ENCODE data around the gene MED12L.

MED12L gene

GRCh38 chr3:151459358-151459757 lies 373.9 kb downstream of the MED12L start:
- peak; percentile 15 for DNase-seq (ENCODE audit: low spot score)

GRCh38 chr3:151460228-151460627 lies 374.8 kb downstream of the MED12L start:
- DNase-seq (ENCODE audit: low spot score): no peak

GRCh38 chr3:151460774-151461450 lies 375.4 kb downstream of the MED12L start, which contains the start of gene IGSF10:
Gene IGSF10 (minus strand): TSS chr3:151461061. CDS start chr3:151458709, 2,352 bp downstream.
- DNase-seq (ENCODE audit: low spot score): peak; percentile 12

GRCh38 chr3:151462278-151462780 lies 376.9 kb downstream of the MED12L start:
- DNase-seq (ENCODE audit: low spot score): no peak

GRCh38 chr3:151462991-151463390 lies 377.5 kb downstream of the MED12L start:
- no peak for DNase-seq (ENCODE audit: low spot score)

- no peak for DNase-seq (ENCODE audit: low spot score)
Observed at GRCh38 chr3:151467069-151467468, 381.6 kb downstream of the MED12L start.

- peak; percentile 67 for DNase-seq (ENCODE audit: low spot score)
Observed at GRCh38 chr3:151468284-151468917, 382.9 kb downstream of the MED12L start.

GRCh38 chr3:151476344-151477018 lies 391.0 kb downstream of the MED12L start:
- DNase-seq (ENCODE audit: low spot score): no peak

- no peak for DNase-seq (ENCODE audit: low spot score)
Observed at GRCh38 chr3:151477591-151478334, 392.3 kb downstream of the MED12L start.

GRCh38 chr3:151478335-151478697 lies 392.9 kb downstream of the MED12L start:
- no peak for DNase-seq (ENCODE audit: low spot score)

- DNase-seq (ENCODE audit: low spot score): no peak
Observed at GRCh38 chr3:151479452-151479851, 394.0 kb downstream of the MED12L start.

- no peak for DNase-seq (ENCODE audit: low spot score)
Observed at GRCh38 chr3:151480492-151480891, 395.0 kb downstream of the MED12L start.

GRCh38 chr3:151483488-151483887 lies 398.0 kb downstream of the MED12L start:
- no peak for DNase-seq (ENCODE audit: low spot score)

- DNase-seq (ENCODE audit: low spot score): no peak
Observed at GRCh38 chr3:151483961-151484520, 398.6 kb downstream of the MED12L start.
